ENCODE measurements around the gene MEF2D.

DNA sequence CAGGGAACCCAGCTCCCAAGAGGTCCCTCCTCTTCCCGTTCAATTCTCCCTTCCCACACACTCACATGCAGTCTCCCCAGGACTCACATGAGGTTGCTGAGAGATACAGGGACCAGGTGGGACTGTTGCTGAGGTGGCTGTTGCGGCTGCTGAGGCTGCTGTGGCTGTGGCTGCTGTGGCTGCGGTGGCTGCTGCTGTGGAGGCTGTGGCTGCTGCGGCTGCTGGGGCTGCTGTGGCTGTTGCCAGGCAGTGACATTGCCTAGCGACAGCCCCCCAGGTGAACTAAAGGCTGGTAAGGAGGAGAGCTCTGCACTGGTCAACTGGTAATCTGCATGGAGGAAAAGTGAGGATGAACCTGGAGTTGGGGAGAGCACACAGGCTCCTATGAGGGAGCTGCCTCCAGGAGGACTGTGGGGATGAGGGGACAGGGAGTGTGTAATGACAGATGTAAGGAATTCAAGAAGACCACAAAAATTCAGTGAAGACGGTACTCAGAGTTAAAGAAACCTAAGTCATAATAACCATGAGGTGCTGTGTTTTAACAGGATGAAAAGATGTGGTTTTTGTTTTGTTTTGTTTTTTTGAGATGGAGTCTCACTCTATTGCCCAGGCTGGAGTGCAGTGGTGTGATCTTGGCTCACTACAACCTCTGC, 31.8 kb downstream of the MEF2D start:
- TF ChIP-seq TEAD4 (IDR thresholded peaks at IDR 0.05), result no peak
- no peak for TF ChIP-seq TAF1 (IDR thresholded peaks at IDR 0.05; ENCODE audit: low read depth)
- no peak for TF ChIP-seq FOXM1 (IDR thresholded peaks at IDR 0.05; ENCODE audit: borderline replicate concordance, low read depth)
- TF ChIP-seq ZBTB7A (IDR thresholded peaks at IDR 0.05; ENCODE audit: low read depth), result no peak
- TF ChIP-seq EGR1 (IDR thresholded peaks at IDR 0.05), result no peak
